SU-DHL-6 (cell line): ENCODE data around the gene IL27RA.

ENCODE experiments used
- CTCF ChIP-seq: fragments of 200-600 bp; sonication (generic); IDR thresholded peaks from one replicate; pipeline ENCODE4 v1.5.1; 2017; ENCODE audit warnings: antibody characterized with exemption, mild to moderate bottlenecking, low read length, moderate library complexity; ENCODE audit not compliant: insufficient read depth, poor library complexity, severe bottlenecking
- EZH2phosphoT487 ChIP-seq: fragments of 200-600 bp; sonication (generic), shearing (Covaris generic); conservative IDR thresholded peaks from 2 replicates; pipeline ENCODE4 v1.6.1; 2018; ENCODE audit warnings: mild to moderate bottlenecking, antibody characterized with exemption, low read length, moderate library complexity, mixed read lengths

GRCh38 chr19:14003251-14004055, 28.1 kb upstream of the IL27RA start:
- no peak for TF ChIP-seq CTCF
- no peak for TF ChIP-seq EZH2phosphoT487
